ENCODE data around the gene OR51E2.

The OR51E2 gene

GRCh38 chr11:4664183-4664582, 33.5 kb downstream of the OR51E2 start:
- TF ChIP-seq CTCF (conservative IDR thresholded peaks at IDR 0.05; ENCODE audit: control insufficient read depth, insufficient read depth, low read depth, low read length), result no peak
- no peak overlapping the region for H3K4me3 ChIP-seq (ENCODE audit: control insufficient read depth, low read depth, low read length)
- no peak for DNase-seq (ENCODE audit: low read depth)

- no peak for DNase-seq (ENCODE audit: low read depth)
- no peak for TF ChIP-seq CTCF (conservative IDR thresholded peaks at IDR 0.05; ENCODE audit: control insufficient read depth, insufficient read depth, low read depth, low read length)
- no peak overlapping the region for H3K4me3 ChIP-seq (ENCODE audit: control insufficient read depth, low read depth, low read length)
Measured at GRCh38 chr11:4662876-4663275, 34.8 kb downstream of the OR51E2 start.

GRCh38 chr11:4658629-4659445, 38.8 kb downstream of the OR51E2 start:
- DNase-seq (ENCODE audit: low read depth), result no peak
- no peak overlapping the region for H3K4me3 ChIP-seq (ENCODE audit: control insufficient read depth, low read depth, low read length)
- no peak for TF ChIP-seq CTCF (conservative IDR thresholded peaks at IDR 0.05; ENCODE audit: control insufficient read depth, insufficient read depth, low read depth, low read length)

- H3K4me3 ChIP-seq (ENCODE audit: control insufficient read depth, low read depth, low read length), result no peak overlapping the region
- TF ChIP-seq CTCF (conservative IDR thresholded peaks at IDR 0.05; ENCODE audit: control insufficient read depth, insufficient read depth, low read depth, low read length), result no peak
- no peak for DNase-seq (ENCODE audit: low read depth)
Measured at GRCh38 chr11:4654635-4655369, 42.9 kb downstream of the OR51E2 start.

GRCh38 chr11:4647766-4648165, 49.9 kb downstream of the OR51E2 start:
- no peak for TF ChIP-seq CTCF (conservative IDR thresholded peaks at IDR 0.05; ENCODE audit: control insufficient read depth, insufficient read depth, low read depth, low read length)
- no peak for DNase-seq (ENCODE audit: low read depth)
- no peak overlapping the region for H3K4me3 ChIP-seq (ENCODE audit: control insufficient read depth, low read depth, low read length)

GRCh38 chr11:4645974-4646373, 51.7 kb downstream of the OR51E2 start:
- no peak for DNase-seq (ENCODE audit: low read depth)
- TF ChIP-seq CTCF (conservative IDR thresholded peaks at IDR 0.05; ENCODE audit: control insufficient read depth, insufficient read depth, low read depth, low read length), result no peak
- no peak overlapping the region for H3K4me3 ChIP-seq (ENCODE audit: control insufficient read depth, low read depth, low read length)
